ENCODE measurements around the gene MOV10. TPM values are rescaled to one million over a fixed set of nuclear protein-coding genes. Genes with fewer than 3 reads are reported as not detected.
A peak's percentile ranks its signal among the peaks of the same experiment; 100 is the strongest.

Gene MOV10
- total and polyA plus RNA-seq, 8 donors: 25.9 to 137 (median 66.8) TPM

DNA sequence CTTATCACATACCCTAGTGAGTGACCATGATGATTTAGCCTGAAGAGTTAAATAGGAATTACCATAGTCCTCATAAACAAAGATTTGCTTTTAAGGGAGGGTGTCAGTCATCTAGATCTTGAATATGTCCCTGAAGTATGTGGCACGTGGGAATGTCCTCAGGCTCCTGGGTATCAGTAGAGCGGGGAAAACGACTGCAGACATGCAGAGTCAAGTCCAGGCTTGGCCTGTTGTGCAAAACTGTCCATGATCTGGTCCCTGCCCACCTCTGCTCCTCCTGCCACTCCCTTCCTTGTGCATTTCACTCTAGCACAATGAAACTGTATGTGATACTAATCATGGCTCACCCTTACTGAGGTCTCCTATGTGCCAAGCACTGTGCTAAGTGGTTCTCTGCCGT, 12.9 kb downstream of the MOV10 start:
- Histone ChIP-seq H3K9me3 (no peaks in the 10 kb centered on the region), H3K27me3 (no peaks in the 10 kb centered on the region), H3K4me3 (no peak overlapping the region), H3K27ac (no peak overlapping the region), H3K36me3 (peaks cover 18 to 47% (median 42%) of the 10 kb centered on the region in 4 donors), H3K4me1 (peaks cover 0 to 7% (median 3%) of the 10 kb centered on the region in 4 donors)
- TF ChIP-seq, protein P1, sequence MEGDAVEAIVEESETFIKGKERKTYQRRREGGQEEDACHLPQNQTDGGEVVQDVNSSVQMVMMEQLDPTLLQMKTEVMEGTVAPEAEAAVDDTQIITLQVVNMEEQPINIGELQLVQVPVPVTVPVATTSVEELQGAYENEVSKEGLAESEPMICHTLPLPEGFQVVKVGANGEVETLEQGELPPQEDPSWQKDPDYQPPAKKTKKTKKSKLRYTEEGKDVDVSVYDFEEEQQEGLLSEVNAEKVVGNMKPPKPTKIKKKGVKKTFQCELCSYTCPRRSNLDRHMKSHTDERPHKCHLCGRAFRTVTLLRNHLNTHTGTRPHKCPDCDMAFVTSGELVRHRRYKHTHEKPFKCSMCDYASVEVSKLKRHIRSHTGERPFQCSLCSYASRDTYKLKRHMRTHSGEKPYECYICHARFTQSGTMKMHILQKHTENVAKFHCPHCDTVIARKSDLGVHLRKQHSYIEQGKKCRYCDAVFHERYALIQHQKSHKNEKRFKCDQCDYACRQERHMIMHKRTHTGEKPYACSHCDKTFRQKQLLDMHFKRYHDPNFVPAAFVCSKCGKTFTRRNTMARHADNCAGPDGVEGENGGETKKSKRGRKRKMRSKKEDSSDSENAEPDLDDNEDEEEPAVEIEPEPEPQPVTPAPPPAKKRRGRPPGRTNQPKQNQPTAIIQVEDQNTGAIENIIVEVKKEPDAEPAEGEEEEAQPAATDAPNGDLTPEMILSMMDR (IDR thresholded peaks at IDR 0.05): no peak
- TF ChIP-seq EP300 (IDR thresholded peaks at IDR 0.05): no peak
- no peak for TF ChIP-seq POLR2AphosphoS5 (IDR thresholded peaks at IDR 0.05)
- no peak for TF ChIP-seq POLR2A (IDR thresholded peaks at IDR 0.05)
- intact Hi-C loops (cut with DNase I; ENCODE audit: low total_unique reads): no loop called here
- DNase-seq: no peak
- WGBS, 5 donors: 83 to 92% (median 88%) methylated on average over 4 of the region's 4 CpGs

DNA sequence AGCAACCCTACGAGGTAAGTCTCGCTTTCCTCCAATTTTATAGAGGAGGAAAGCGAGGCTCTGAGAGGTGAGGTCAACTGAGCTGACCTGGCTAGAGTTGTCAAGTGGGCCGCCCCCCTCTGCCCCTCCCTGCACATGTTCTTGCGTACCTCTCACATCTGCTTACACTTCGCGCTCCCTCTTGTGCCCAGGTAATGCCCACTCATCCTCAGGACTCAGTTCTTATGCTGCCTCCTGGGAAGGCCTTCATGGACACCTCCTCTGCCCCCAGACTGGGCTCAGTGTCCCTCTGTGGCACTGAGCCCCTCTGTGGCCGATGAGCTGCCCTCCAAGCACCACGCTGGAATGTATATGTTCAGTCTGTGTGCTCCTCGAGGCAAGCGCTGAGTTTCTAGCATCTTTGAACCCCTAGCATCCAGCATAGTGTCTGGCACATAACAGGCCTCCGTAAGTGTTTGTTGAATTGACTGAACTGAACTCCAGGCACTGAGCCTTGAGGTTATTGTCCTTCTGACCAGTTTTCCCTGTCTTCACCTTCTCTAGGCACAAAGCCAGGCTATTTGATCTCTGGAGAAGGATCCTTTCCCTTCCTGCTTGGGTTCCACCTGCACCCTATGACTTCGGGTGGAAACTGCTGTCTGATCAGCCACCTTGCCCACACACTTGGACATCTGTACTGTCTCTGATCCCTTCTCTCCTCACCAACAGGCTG, 13.5 kb downstream of the MOV10 start:
- no peaks in the 10 kb centered on the region for H3K27me3 ChIP-seq
- TF ChIP-seq POLR2AphosphoS5 (IDR thresholded peaks at IDR 0.05) (no peak), POLR2A (IDR thresholded peaks at IDR 0.05) (no peak), EP300 (IDR thresholded peaks at IDR 0.05) (no peak)
- TF ChIP-seq, protein P1 (IDR thresholded peaks at IDR 0.05): no peak
- peaks cover 0 to 7% (median 3%) of the 10 kb centered on the region in 4 donors for H3K4me1 ChIP-seq
- intact Hi-C loops (cut with DNase I; ENCODE audit: low total_unique reads): no loop called here
- no peak for DNase-seq
- H3K9me3 ChIP-seq: no peaks in the 10 kb centered on the region
- 89 to 93% (median 90%) methylated on average over 13 of the region's 13 CpGs for WGBS, 5 donors
- H3K36me3 ChIP-seq: peaks cover 24 to 53% (median 48%) of the 10 kb centered on the region in 4 donors
- peak overlapping the region in 2 of 5 donors; percentile 8 to 43 for H3K27ac ChIP-seq
- no peak overlapping the region for H3K4me3 ChIP-seq

DNA sequence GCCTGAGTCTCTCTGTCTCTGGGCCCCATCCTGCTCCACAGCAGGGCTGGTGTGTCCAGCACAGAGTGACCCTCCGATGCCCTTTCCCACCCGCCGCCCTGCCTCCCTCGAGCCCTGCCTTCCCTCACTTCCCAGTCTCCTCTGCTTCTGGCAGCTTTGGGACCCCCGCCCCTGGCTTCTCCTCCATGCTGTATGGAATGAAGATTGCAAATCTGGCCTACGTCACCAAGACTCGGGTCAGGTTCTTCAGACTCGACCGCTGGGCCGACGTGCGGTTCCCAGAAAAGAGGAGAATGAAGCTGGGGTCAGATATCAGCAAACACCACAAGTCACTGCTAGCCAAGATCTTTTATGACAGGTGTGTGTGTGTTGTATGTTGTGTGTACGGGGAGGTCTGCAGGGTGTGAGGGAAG, 14.3 kb downstream of the MOV10 start:
- Histone ChIP-seq H3K36me3 (peaks cover 29 to 62% (median 55%) of the 10 kb centered on the region in 4 donors), H3K27me3 (no peaks in the 10 kb centered on the region), H3K4me3 (no peak overlapping the region), H3K4me1 (peaks cover 0 to 7% (median 3%) of the 10 kb centered on the region in 4 donors), H3K9me3 (no peaks in the 10 kb centered on the region), H3K27ac (peak overlapping the region in 2 of 5 donors; percentile 8 to 43)
- intact Hi-C loops (cut with DNase I; ENCODE audit: low total_unique reads): no loop called here
- peak in 1 of 2 donors; percentile 87 for DNase-seq
- TF ChIP-seq, protein P1 (IDR thresholded peaks at IDR 0.05): no peak
- no peak for TF ChIP-seq EP300 (IDR thresholded peaks at IDR 0.05)
- no peak for TF ChIP-seq POLR2A (IDR thresholded peaks at IDR 0.05)
- TF ChIP-seq POLR2AphosphoS5 (IDR thresholded peaks at IDR 0.05): no peak
- WGBS, 5 donors: 70 to 84% (median 81%) methylated on average over 13 of the region's 13 CpGs

DNA sequence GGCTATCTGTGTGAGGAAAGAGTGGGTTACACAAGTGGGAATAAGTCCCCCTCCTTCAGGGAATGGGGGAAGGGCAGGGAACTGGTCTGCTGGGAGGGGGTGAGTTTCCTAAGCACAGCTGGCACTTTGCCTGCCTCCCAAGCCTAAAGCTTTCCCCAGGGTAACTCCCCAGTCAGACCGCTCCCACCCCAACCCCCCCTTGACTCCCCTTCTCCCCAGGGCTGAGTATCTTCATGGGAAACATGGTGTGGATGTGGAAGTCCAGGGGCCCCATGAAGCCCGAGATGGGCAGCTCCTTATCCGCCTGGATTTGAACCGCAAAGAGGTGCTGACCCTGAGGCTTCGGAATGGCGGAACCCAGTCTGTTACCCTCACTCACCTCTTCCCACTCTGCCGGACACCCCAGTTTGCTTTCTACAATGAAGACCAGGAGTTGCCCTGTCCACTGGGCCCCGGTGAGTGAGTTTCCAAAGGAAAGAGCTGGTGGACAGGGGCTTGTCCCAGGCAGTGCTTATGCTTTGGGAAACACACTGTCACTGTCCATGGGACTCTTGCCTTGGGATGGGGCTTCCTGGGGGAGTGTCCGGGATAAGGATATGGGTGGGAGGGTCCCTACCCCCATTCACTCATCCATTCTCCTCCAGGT, 14.9 kb downstream of the MOV10 start:
- TF ChIP-seq, protein P1 (IDR thresholded peaks at IDR 0.05): no peak
- TF ChIP-seq EP300 (IDR thresholded peaks at IDR 0.05): no peak
- H3K36me3 ChIP-seq: peaks cover 34 to 67% (median 60%) of the 10 kb centered on the region in 4 donors
- H3K27ac ChIP-seq: peak overlapping the region in 2 of 5 donors; percentile 8 to 43
- no peaks in the 10 kb centered on the region for H3K27me3 ChIP-seq
- peaks cover 0 to 7% (median 3%) of the 10 kb centered on the region in 4 donors for H3K4me1 ChIP-seq
- H3K4me3 ChIP-seq: no peak overlapping the region
- H3K9me3 ChIP-seq: no peaks in the 10 kb centered on the region
- intact Hi-C loops (cut with DNase I; ENCODE audit: low total_unique reads): no loop called here
- WGBS, 5 donors: 91 to 97% (median 92%) methylated on average over 6 to 9 of the region's 9 CpGs
- no peak for DNase-seq

Measured in stomach (tissue), 9 donors.